Keratinocyte (primary cell): ENCODE measurements around the gene STAG1. TPM values are rescaled to one million over a fixed set of nuclear protein-coding genes. Genes with fewer than 3 reads are reported as not detected.

ENCODE experiments used
- DNase-seq: peaks from one replicate; pipeline ENCODE4 v3.0.0-alpha.2; 2011; ENCODE audit warnings: low read depth, missing footprints, low spot score
- FAIRE-seq: peaks from 2 replicates; lab custom pipeline; 2011; peaks lifted over from hg19 to GRCh38; lab: Jason Lieb, UNC
- H2AFZ ChIP-seq: 2 replicates; pipeline ENCODE4 v1.6.0; 2012; ENCODE audit warnings: low read length, control low read depth, inconsistent platforms; ENCODE audit not compliant: control insufficient read depth
- H3K27ac ChIP-seq: 2 replicates; pipeline ENCODE4 v1.5.1; 2011; ENCODE audit warnings: low read length; ENCODE audit not compliant: control insufficient read depth, insufficient read depth
- H3K27me3 ChIP-seq: 3 replicates; pipeline ENCODE4 v1.6.0; 2011; ENCODE audit warnings: low read length; ENCODE audit not compliant: control insufficient read depth, insufficient read depth; ENCODE audit errors: extremely low read depth
- H3K36me3 ChIP-seq, 2 experiments: 2 replicates in 1 of 2; 3 replicates in 1 of 2; pipeline ENCODE4 v1.5.1; 2011; ENCODE audit warnings: low read length in 2 of 2, mild to moderate bottlenecking in 1 of 2; ENCODE audit not compliant: control insufficient read depth in 2 of 2, insufficient read depth in 2 of 2; ENCODE audit errors: extremely low read depth in 1 of 2
- H3K4me1 ChIP-seq: 3 replicates; pipeline ENCODE4 v1.5.1; 2011; ENCODE audit warnings: low read length; ENCODE audit not compliant: control insufficient read depth, insufficient read depth; ENCODE audit errors: extremely low read depth
- H3K4me2 ChIP-seq: 3 replicates; pipeline ENCODE4 v1.6.0; 2011; ENCODE audit warnings: low read depth, low read length; ENCODE audit not compliant: control insufficient read depth, insufficient read depth; ENCODE audit errors: extremely low read depth
- H3K4me3 ChIP-seq, 3 experiments: fragments of 200-600 bp in 1 of 3; sonication (generic) in 1 of 3; 2 replicates in 2 of 3; 3 replicates in 1 of 3; pipeline ENCODE4 v1.5.1; 2011 to 2016; ENCODE audit warnings: low read length in 3 of 3, mild to moderate bottlenecking in 3 of 3, control low read depth in 2 of 3, inconsistent platforms in 1 of 3, low read depth in 1 of 3, mixed read lengths in 1 of 3, mixed run types in 1 of 3, moderate library complexity in 1 of 3; ENCODE audit not compliant: control insufficient read depth in 2 of 3, insufficient read depth in 2 of 3; ENCODE audit errors: extremely low read depth in 1 of 3
- H3K79me2 ChIP-seq: 2 replicates; pipeline ENCODE4 v1.6.0; 2012; ENCODE audit warnings: low read length; ENCODE audit not compliant: control insufficient read depth, insufficient read depth
- H3K9ac ChIP-seq: 3 replicates; pipeline ENCODE4 v1.6.0; 2011; ENCODE audit warnings: low read length; ENCODE audit not compliant: control insufficient read depth, insufficient read depth; ENCODE audit errors: extremely low read depth
- H3K9me1 ChIP-seq: 3 replicates; pipeline ENCODE4 v1.6.0; 2011; ENCODE audit warnings: low read length; ENCODE audit not compliant: control insufficient read depth, insufficient read depth; ENCODE audit errors: extremely low read depth
- H3K9me3 ChIP-seq: 2 replicates; pipeline ENCODE4 v1.5.1; 2012; ENCODE audit warnings: low read depth, low read length; ENCODE audit not compliant: control insufficient read depth
- H4K20me1 ChIP-seq: 3 replicates; pipeline ENCODE4 v1.6.0; 2011; ENCODE audit warnings: low read length; ENCODE audit not compliant: control insufficient read depth, insufficient read depth; ENCODE audit errors: extremely low read depth
- CTCF ChIP-seq, 3 experiments: IDR thresholded peaks in 1 of 3; conservative IDR thresholded peaks in 1 of 3; optimal IDR thresholded peaks in 1 of 3; 2 replicates in 2 of 3; 3 replicates in 1 of 3; pipeline versions ENCODE3 to v1.5.1; 2011; ENCODE audit warnings: low read length in 3 of 3, mild to moderate bottlenecking in 3 of 3, moderate library complexity in 2 of 3, control low read depth in 1 of 3, inconsistent platforms in 1 of 3; ENCODE audit not compliant: insufficient read depth in 2 of 3; ENCODE audit errors: extremely low read depth in 1 of 3
- EZH2 ChIP-seq: IDR thresholded peaks from one replicate; pipeline ENCODE4 v1.6.1; 2012; ENCODE audit warnings: inconsistent platforms, mild to moderate bottlenecking, low read length, moderate library complexity
- dilution Hi-C: fragments of 300-500 bp; cut with MboI; formaldehyde crosslinking; loops from one replicate; pipeline ENCODE4 v1.7.0; 2020; ENCODE audit warnings: low sequenced_read_pairs; ENCODE audit not compliant: extremely low pct_ligation_motif_present
- polyA plus RNA-seq, 5 experiments: library from polyadenylated mRNA; depleted of rRNA in 3 of 5; stranded (reverse) in 3 of 5; stranded (forward) in 1 of 5; unstranded in 1 of 5; fragments of >200 nt; gene quantifications; 1 replicate in 1 of 5; 2 replicates in 3 of 5; 3 replicates in 1 of 5; pipeline versions ENCODE4 v1.2.1 to v1.2.3, GENCODE V29; 2011 to 2012; ENCODE audit warnings: missing spikeins in 2 of 5, low read depth in 1 of 5, low replicate concordance in 1 of 5

STAG1 gene
- polyA plus RNA-seq, 1 donor (not counting 4 experiments of a cell fraction or from before 2014, with no cell fraction given), result 11.8 TPM

- no peaks in the 10 kb centered on the region for H3K4me1 ChIP-seq
- H3K27me3 ChIP-seq, result no peaks in the 10 kb centered on the region
- TF ChIP-seq CTCF (optimal IDR thresholded peaks at IDR 0.05 in 1 of 3, IDR thresholded peaks at IDR 0.05 in 1 of 3, conservative IDR thresholded peaks at IDR 0.05 in 1 of 3; ENCODE audit: extremely low read depth in 1 of 3, insufficient read depth in 2 of 3, low read length in 3 of 3), result no peak
- TF ChIP-seq EZH2, result no peak
- H2AFZ ChIP-seq, result no peak overlapping the region
- no peak overlapping the region for H3K4me3 ChIP-seq
- no peak overlapping the region for H3K9ac ChIP-seq
- H3K79me2 ChIP-seq, result no peaks in the 10 kb centered on the region
- no peaks in the 10 kb centered on the region for H3K36me3 ChIP-seq
- H4K20me1 ChIP-seq, result no peaks in the 10 kb centered on the region
- H3K9me3 ChIP-seq, result no peaks in the 10 kb centered on the region
- H3K27ac ChIP-seq, result no peak overlapping the region
- DNase-seq, result no peak
- dilution Hi-C loops, result no loop called here
- no peak for FAIRE-seq
- no peak overlapping the region for H3K4me2 ChIP-seq
- no peaks in the 10 kb centered on the region for H3K9me1 ChIP-seq
Observed at GRCh38 chr3:136427236-136427635, 324.9 kb downstream of the STAG1 start.

DNA sequence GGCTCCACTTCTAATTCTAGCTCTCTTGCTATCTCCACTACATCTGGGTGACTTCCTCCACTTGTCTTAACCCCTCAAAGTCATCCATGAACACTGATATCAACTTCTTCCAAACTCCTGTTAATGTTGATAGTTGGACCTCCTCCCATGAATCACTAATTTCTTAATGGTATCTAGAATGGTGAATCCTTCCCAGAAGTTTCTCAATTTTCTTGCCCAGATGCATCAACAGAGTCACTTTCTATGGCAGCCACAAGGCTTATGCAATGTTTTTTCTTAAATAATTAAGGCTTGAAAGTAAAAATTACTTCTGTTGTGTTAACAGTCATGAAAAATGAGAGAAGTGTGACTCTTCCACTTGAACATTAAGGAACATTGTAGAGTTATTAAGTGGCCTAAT lies 337.7 kb downstream of the STAG1 start:
- Histone ChIP-seq H2AFZ (no peak overlapping the region), H3K36me3 (peaks cover 0 to 1% of the 10 kb centered on the region in 2 experiments), H3K9me3 (no peaks in the 10 kb centered on the region), H3K4me2 (no peak overlapping the region), H3K79me2 (no peaks in the 10 kb centered on the region), H3K27me3 (no peaks in the 10 kb centered on the region), H3K9me1 (no peaks in the 10 kb centered on the region), H3K4me1 (no peaks in the 10 kb centered on the region), H3K9ac (no peak overlapping the region), H3K27ac (no peak overlapping the region), H3K4me3 (no peak overlapping the region), H4K20me1 (no peaks in the 10 kb centered on the region)
- FAIRE-seq (no peak), DNase-seq (no peak)
- no peak for TF ChIP-seq CTCF (optimal IDR thresholded peaks at IDR 0.05 in 1 of 3, IDR thresholded peaks at IDR 0.05 in 1 of 3, conservative IDR thresholded peaks at IDR 0.05 in 1 of 3; ENCODE audit: extremely low read depth in 1 of 3, insufficient read depth in 2 of 3, low read length in 3 of 3)
- TF ChIP-seq EZH2, result no peak
- dilution Hi-C loops, result no loop called here
